NCI-H69 (cell line): ENCODE data around the gene NET1.

Source experiments
- DNase-seq: peaks from one replicate; lab custom pipeline; 2025; lab: John Stamatoyannopoulos, UW

NET1 gene

DNA sequence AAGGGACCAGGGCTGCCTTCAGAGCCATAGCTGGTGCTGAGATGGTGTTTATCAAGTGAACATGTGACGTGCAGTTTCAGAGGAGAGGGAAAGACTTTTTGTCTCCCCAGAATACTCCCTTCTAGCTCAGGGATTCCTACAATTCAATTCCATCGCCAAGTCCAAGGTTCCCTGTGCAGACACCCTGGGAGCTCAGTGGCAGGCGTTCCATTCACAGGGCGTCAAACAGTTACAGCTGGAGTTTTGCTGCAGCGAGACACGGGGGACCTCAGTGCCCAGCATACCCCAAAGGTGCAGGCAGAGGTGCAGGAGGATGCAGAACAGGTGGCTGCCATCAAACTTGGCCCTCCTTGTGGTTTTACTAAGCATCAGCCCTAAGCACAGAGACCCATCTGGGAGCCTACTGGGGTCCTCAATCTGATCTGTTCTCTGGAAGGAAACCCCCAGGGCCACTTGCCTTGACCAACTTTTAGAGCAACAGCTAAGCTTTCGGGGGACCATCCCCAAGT, 87.9 kb downstream of the NET1 start:
- DNase-seq: no peak

- no peak for DNase-seq
Observed at GRCh38 chr10:5500910-5501309, 88.6 kb downstream of the NET1 start.

DNA sequence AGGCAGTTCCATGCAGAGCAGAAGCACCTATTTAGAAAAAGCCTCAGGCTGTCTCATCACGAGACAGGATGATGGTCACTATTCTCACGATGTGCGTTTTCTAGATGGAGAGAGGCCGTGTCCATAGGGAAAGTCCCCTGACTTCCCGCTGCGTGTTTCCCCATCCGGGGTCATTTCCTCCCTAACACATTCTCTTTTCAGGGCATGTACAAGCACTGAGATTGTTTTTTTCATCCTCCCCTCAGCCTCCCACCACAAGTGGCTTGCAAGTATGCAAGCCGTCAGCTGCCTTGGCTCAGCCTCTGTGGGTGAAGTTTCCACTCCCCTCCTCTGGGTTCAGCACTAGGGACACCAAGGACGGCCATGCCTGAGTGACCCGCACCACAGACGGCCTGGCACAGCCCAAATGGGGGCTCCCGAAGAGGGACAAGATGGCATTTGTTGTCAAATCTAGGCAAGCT, 89.7 kb downstream of the NET1 start:
- DNase-seq: no peak

DNA sequence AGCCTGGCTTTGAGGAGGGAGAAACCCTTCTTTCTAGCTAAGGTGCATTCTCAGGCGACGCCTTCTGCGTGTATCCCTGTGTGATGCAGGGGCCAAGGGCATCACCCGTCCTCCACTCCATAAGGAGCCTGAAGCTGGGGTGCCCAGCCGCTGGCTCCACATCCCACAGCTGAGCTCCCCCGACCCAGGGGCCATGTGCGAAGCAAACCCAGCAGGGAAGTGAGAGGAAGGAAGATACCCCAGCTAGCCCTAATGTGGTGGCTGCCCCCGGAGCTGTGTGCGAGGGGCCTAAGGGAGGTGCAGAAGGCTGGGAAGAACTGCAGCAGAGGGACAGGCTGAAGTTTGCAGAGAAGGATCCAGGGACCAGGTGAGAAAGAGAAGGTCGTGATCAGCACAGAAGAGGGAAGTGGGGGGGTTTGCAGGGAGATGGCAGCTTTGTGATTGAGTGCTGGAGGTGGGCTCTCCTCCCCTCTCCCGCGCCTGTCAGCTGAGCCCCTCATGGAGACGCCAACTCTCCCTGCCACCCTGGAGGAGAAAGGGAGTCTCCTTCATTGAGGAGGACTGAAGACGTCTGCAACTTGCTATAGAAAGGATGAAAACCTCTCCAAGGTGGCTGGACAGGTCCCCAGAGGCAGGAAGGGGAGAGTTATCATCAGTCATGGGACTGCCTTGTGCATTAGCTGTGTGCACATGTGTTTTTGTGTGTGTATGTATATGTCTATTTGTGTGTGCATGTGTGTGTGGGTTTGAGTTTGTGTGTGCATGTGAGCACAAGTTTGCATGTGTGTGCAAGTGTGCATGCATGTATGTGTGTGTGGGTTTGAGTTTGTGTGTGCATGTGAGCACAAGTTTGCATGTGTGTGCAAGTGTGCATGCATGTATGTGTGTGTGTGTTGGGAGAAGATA, 90.5 kb downstream of the NET1 start:
- no peak for DNase-seq

DNA sequence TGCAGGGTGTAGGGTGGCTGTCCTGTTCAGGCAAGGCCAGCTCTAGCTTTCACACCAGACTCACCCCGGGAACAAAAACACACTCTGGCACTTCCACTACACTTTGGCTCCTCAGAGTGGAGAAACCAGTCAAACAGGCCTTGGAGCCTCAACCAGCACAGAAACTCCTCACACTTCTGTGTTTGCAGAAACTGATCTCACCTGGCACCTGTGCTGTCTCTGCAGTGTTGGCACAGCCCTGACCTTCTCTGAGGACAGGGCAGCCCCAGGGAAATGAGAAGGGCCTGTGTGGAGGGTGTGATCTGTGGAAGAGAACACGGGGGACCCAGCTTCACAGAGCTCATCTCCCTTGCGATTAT, 91.1 kb downstream of the NET1 start:
- no peak for DNase-seq

DNA sequence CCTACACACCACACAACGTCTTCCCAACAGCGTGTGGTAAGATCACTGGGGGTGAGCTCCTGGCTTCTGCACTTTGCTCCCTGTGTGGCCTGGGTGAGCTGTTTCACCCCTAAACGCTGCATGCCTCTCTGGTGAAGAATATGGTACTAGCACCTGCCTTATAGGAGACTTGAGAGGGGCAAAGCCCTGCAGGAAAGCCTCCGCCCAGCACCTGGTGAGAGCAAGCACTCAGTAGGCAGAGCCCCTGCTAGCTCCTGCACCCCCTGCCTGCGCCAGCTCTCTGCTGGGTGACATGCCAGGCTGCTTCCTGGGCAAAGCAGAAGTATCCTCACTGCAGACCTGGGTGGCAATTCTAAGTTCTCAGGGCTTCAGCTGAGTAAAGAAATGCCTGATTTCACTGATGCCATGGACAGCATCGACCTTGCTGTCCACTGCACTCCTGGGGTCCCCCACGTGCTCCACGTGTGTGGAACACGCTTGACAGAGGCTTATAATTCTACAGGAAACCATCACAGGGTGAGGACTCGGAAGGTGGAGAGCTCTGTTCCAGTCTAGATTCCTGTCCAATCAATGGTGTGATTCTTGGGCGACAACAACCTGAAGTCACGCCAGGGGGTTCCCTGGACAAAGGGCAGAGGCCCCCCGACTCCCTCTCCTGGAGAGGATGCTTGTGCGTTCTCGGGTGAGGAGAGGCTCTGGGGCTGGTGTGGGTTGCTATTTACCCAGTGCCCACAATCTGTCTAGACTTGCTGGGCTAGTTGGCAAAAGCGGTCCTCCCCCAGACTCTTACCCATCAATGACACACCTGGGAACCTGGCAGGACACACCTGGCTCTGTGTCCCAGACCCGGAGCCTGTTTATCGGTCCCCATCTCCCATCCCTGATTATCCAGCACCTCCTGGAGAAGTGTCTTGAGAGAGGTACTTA, 92.1 kb downstream of the NET1 start:
- peak; percentile 64 for DNase-seq

- DNase-seq: no peak
Observed at GRCh38 chr10:5506246-5506645, 93.9 kb downstream of the NET1 start.

DNA sequence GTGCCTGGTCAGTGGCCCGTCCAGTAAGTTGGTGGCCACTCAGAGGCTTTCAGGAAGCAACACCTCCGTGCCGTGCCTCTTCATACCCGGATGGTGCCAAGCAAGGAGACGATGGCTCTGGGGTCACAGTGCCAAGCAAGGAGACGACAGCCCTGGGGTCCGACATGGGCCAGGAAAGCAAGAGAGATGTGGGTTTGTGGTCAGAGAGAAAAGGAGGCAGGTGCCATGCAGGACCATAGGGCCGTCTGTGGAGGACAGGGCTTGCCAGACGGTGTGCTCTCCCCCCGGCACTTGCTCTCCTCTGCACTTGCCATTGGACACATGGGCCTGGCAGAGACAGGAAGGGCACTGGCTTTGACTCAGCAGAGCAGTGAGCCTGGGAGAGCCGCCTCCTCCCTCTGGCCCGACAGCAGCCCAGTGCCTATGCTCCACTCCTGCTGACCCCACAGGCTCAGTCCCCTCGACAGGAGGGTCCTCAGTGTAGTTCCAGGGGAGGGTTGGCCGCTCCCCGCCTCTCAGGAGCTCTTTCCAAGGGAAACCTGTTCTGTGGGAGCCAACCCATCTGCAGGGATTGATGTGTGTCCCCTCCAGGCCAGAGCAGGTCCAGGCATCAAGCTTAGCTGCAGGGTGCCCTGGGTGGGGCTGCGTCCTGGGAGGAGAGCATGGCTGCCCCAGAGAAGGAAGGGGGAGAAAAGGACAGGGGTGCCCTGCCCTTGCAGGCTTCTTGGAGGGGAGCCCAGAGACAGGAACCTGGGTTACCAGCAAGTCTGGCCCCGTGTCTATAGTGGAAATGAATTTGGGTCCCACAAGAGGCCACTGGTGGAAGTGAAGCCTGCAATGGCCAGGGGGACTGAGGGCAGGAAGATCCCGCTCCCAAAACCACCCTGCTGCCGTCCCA, 94.6 kb downstream of the NET1 start:
- no peak for DNase-seq

DNA sequence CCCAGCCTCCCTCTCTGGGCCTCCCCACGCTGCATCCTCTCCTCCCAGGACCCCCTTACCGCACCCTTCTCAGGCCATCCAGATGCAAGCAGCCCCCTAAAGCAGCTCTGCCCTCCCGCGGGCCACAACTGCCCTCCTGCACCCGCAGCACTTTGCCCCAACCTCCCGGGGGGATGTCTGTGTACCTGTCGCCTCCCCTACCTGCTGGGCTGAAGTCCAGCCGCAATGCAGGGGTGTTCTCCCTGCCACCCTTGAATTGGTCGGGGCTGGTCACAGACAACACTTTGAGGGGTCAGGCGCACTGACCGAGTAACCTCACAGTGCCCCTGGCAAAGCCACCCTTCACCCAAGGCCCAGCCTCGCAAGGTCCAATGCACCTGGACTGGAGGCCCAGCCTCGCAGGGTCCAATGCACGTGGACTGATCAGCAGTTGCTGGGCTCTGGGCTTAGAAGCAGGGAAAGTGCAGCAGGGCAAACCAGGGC, 95.3 kb downstream of the NET1 start:
- DNase-seq: no peak

- DNase-seq: no peak
Observed at GRCh38 chr10:5508161-5508604, 95.8 kb downstream of the NET1 start.
